ENCODE results near the gene ST8SIA6. TPM values are rescaled to one million over a fixed set of nuclear protein-coding genes. Genes with fewer than 3 reads are reported as not detected.
"Not testable (repeated sequence)": the region's sequence is repeated elsewhere in the genome, so short reads cannot be mapped to it uniquely, and the experiment has no call there.

ST8SIA6 gene
- total RNA-seq, 1 donor from 2014 or later = 0.52 TPM

DNA sequence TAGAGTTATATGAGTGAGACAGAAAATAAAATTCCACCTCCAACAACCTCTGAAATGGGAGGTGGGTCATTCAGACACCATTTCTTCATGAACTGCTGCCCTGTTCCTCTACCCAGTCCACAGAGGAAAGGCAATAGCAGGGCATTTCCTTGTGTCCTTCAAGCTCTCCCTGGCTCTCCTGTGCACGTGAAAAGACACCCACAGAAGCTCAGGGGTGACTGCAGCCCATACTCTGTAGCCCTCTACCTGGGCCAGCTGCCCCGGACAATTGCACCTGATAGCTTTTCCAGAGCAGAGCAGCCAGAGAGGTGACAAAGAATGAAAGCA, 10.0 kb downstream of the ST8SIA6 start:
- peaks cover under 1 to 9% (median 4%) of the 10 kb centered on the region in 3 donors for H3K27me3 ChIP-seq (ENCODE audit: control insufficient read depth in 3 of 3, insufficient read depth in 3 of 3, low read length in 3 of 3)
- H3K36me3 ChIP-seq (ENCODE audit: control insufficient read depth in 3 of 3, insufficient read depth in 3 of 3, low read length in 3 of 3) = no peaks in the 10 kb centered on the region
- H3K9me3 ChIP-seq (ENCODE audit: control insufficient read depth in 3 of 3, low read length in 3 of 3) = no peaks in the 10 kb centered on the region
- H3K9ac ChIP-seq (ENCODE audit: low read depth in 1 of 3, low read length in 3 of 3) = no peak overlapping the region
- peaks cover 0 to 2% (median 0%) of the 10 kb centered on the region in 3 donors for H3K4me1 ChIP-seq (ENCODE audit: control insufficient read depth in 3 of 3, insufficient read depth in 3 of 3, low read length in 3 of 3)
- no peak overlapping the region for H3K27ac ChIP-seq (ENCODE audit: low read depth, low read length)
- no peak overlapping the region for H3K4me3 ChIP-seq (ENCODE audit: low read length in 3 of 3)

DNA sequence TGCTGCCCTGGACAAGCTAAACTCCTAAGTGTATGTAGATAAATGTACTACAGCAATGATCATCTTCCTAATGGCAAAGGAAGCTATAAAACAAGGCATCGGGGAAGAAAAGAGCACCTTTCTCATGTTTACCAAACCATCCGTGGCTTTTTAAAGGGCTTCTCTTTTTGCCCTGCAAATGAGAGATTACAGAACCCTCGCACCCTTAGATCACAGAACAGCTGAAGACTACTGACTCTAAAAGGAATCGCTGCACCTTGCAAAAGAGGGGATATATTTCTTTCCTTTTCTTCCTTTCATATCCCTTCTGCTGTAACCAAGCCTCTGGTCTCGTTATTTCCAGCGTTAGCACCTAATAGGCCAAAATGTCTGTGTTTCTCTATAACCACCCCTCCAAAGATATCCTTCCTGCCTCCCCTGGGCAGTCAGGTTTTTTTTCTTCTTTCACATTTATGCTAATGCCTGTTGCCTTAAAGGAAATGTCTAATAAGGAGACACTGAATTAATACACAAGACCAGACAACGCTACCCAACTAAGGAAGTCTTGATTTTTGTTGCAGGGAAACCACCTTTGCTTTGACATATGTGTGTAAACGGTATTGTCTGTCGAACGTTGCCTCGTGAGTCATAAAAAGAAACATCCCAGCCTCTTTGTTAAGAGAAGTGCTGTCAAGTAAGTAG, 10.5 kb downstream of the ST8SIA6 start:
- Histone ChIP-seq H3K27me3 (ENCODE audit: control insufficient read depth in 3 of 3, insufficient read depth in 3 of 3, low read length in 3 of 3) (peaks cover 0 to 9% (median 4%) of the 10 kb centered on the region in 3 donors), H3K36me3 (ENCODE audit: control insufficient read depth in 3 of 3, insufficient read depth in 3 of 3, low read length in 3 of 3) (no peaks in the 10 kb centered on the region), H3K9ac (ENCODE audit: low read depth in 1 of 3, low read length in 3 of 3) (no peak overlapping the region), H3K9me3 (ENCODE audit: control insufficient read depth in 3 of 3, low read length in 3 of 3) (no peaks in the 10 kb centered on the region), H3K4me1 (ENCODE audit: control insufficient read depth in 3 of 3, insufficient read depth in 3 of 3, low read length in 3 of 3) (peaks cover 0 to 2% (median 0%) of the 10 kb centered on the region in 3 donors), H3K4me3 (ENCODE audit: low read length in 3 of 3) (no peak overlapping the region), H3K27ac (ENCODE audit: low read depth, low read length) (no peak overlapping the region)

DNA sequence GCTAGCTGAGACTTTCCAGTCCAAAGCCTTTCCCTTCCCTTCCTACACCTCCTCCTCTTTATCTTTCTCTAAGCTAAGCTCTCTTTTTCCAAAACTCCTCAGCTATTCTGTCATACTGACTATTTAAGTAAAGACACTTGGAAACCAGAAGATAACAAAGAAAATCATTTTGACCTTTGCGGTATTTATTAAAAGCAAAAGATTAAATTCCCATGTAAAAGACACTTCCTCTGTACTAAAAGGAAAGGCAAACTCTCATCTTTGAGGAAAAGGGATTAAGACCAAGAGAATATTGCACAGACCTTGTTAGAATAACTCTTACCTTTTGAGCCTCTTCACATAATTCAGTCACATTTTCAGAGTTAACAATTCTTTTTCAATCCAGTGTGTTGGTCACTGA, 15.8 kb downstream of the ST8SIA6 start:
- H3K27me3 ChIP-seq (ENCODE audit: control insufficient read depth in 3 of 3, insufficient read depth in 3 of 3, low read length in 3 of 3) = peaks cover 0 to 7% (median under 1%) of the 10 kb centered on the region in 3 donors
- no peak overlapping the region for H3K4me3 ChIP-seq (ENCODE audit: low read length in 3 of 3)
- no peak overlapping the region for H3K9ac ChIP-seq (ENCODE audit: low read depth in 1 of 3, low read length in 3 of 3)
- H3K36me3 ChIP-seq (ENCODE audit: control insufficient read depth in 3 of 3, insufficient read depth in 3 of 3, low read length in 3 of 3) = no peaks in the 10 kb centered on the region
- no peaks in the 10 kb centered on the region for H3K4me1 ChIP-seq (ENCODE audit: control insufficient read depth in 3 of 3, insufficient read depth in 3 of 3, low read length in 3 of 3)
- H3K9me3 ChIP-seq (ENCODE audit: control insufficient read depth in 3 of 3, low read length in 3 of 3) = no peaks in the 10 kb centered on the region
- H3K27ac ChIP-seq (ENCODE audit: low read depth, low read length) = no peak overlapping the region

DNA sequence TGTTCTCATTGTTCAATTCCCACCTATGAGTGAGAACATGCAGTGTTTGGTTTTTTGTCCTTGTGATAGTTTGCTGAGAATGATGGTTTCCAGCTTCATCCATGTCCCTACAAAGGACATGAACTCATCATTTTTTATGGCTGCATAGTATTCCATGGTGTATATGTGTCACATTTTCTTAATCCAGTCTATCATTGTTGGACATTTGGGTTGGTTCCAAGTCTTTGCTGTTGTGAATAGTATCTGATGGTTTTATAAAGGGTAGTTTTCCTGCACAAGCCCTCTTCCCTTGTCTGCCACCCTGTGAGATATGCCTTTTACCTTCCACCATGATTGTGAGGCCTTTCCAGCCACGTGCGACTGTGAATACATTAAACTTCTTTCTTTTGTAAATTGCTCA, 17.8 kb downstream of the ST8SIA6 start:
- H3K4me3 ChIP-seq (ENCODE audit: low read length in 3 of 3); H3K9me3 ChIP-seq (ENCODE audit: control insufficient read depth in 3 of 3, low read length in 3 of 3); H3K27ac ChIP-seq (ENCODE audit: low read depth, low read length): not testable (repeated sequence)

DNA sequence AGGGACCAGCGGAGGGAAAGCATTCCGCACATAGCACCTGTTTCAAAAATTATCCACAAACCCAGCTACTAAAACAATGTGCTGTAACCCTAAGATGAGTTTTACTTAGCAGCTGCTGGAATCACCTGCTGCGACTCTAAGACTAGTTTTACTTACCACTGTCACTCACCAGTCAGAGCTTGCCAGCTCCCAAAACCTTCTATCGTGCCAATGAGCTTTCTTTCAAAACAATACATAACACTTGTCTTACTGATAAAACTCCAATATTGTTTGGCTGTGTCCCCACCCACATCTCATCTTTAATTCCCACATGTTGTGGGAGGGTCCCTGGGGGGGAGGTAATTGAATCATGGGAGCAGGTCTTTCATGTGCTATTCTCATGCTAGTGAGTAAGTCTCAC, 18.4 kb downstream of the ST8SIA6 start:
- no peaks in the 10 kb centered on the region for H3K36me3 ChIP-seq (ENCODE audit: control insufficient read depth in 3 of 3, insufficient read depth in 3 of 3, low read length in 3 of 3)

More for the DNA sequence above, 17.8 kb downstream of the ST8SIA6 start:
- peaks cover 0 to 16% (median 3%) of the 10 kb centered on the region in 3 donors for H3K27me3 ChIP-seq (ENCODE audit: control insufficient read depth in 3 of 3, insufficient read depth in 3 of 3, low read length in 3 of 3)
- H3K36me3 ChIP-seq (ENCODE audit: control insufficient read depth in 3 of 3, insufficient read depth in 3 of 3, low read length in 3 of 3); H3K4me1 ChIP-seq (ENCODE audit: control insufficient read depth in 3 of 3, insufficient read depth in 3 of 3, low read length in 3 of 3); H3K9ac ChIP-seq (ENCODE audit: low read depth in 1 of 3, low read length in 3 of 3): not testable (repeated sequence)

DNA sequence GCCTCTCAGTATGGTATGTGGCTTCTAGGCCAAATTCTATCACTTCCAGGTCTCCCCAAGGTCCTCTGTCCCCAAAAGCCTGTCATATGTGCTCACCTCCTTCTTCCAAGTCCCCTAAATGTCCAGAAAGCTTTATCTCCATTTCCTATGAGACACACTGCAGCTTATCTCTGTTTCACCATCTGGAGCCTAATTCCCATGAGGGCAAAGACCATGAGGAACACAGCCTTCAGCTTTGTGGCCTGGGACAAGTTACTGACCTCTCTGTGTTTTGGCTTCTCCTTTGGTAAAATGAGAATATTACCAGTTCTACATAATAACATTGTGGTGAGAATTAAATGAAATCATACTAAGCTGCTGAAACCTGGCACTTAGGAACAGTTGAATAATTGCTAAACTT, 19.2 kb downstream of the ST8SIA6 start:
- Histone ChIP-seq H3K36me3 (ENCODE audit: control insufficient read depth in 3 of 3, insufficient read depth in 3 of 3, low read length in 3 of 3) (no peaks in the 10 kb centered on the region), H3K4me1 (ENCODE audit: control insufficient read depth in 3 of 3, insufficient read depth in 3 of 3, low read length in 3 of 3) (no peaks in the 10 kb centered on the region), H3K4me3 (ENCODE audit: low read length in 3 of 3) (no peak overlapping the region), H3K9me3 (ENCODE audit: control insufficient read depth in 3 of 3, low read length in 3 of 3) (no peaks in the 10 kb centered on the region), H3K27ac (ENCODE audit: low read depth, low read length) (no peak overlapping the region), H3K9ac (ENCODE audit: low read depth in 1 of 3, low read length in 3 of 3) (no peak overlapping the region), H3K27me3 (ENCODE audit: control insufficient read depth in 3 of 3, insufficient read depth in 3 of 3, low read length in 3 of 3) (peaks cover 0 to 16% (median 3%) of the 10 kb centered on the region in 3 donors)

More for the DNA sequence above, 18.4 kb downstream of the ST8SIA6 start:
- Histone ChIP-seq H3K27ac (ENCODE audit: low read depth, low read length) (no peak overlapping the region), H3K9me3 (ENCODE audit: control insufficient read depth in 3 of 3, low read length in 3 of 3) (no peaks in the 10 kb centered on the region), H3K27me3 (ENCODE audit: control insufficient read depth in 3 of 3, insufficient read depth in 3 of 3, low read length in 3 of 3) (peaks cover 0 to 16% (median 3%) of the 10 kb centered on the region in 3 donors), H3K9ac (ENCODE audit: low read depth in 1 of 3, low read length in 3 of 3) (no peak overlapping the region), H3K4me1 (ENCODE audit: control insufficient read depth in 3 of 3, insufficient read depth in 3 of 3, low read length in 3 of 3) (no peaks in the 10 kb centered on the region), H3K4me3 (ENCODE audit: low read length in 3 of 3) (no peak overlapping the region)

DNA sequence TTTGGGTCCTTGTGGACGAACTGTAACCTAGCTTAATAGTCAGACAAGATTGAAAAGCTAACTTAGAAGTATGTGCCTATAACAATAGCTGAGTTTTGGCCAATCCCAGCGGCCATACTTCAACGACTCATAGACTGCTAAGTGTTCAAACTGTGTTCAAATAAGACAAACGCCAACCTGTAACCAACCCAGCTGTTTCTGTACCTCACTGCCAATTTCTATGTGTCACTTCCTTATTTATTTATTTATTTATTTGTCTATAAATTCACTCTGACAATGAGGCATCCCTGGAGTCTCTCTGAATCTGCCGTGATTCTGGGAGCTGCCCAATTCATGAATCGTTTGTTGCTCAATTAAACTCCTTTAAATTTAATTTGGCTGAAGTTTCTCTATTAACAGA, 21.7 kb downstream of the ST8SIA6 start:
- Histone ChIP-seq H3K4me3 (ENCODE audit: low read length in 3 of 3) (no peak overlapping the region), H3K27me3 (ENCODE audit: control insufficient read depth in 3 of 3, insufficient read depth in 3 of 3, low read length in 3 of 3) (peaks cover 4 to 14% (median 7%) of the 10 kb centered on the region in 3 donors), H3K4me1 (ENCODE audit: control insufficient read depth in 3 of 3, insufficient read depth in 3 of 3, low read length in 3 of 3) (no peaks in the 10 kb centered on the region), H3K36me3 (ENCODE audit: control insufficient read depth in 3 of 3, insufficient read depth in 3 of 3, low read length in 3 of 3) (no peaks in the 10 kb centered on the region), H3K9ac (ENCODE audit: low read depth in 1 of 3, low read length in 3 of 3) (no peak overlapping the region), H3K9me3 (ENCODE audit: control insufficient read depth in 3 of 3, low read length in 3 of 3) (no peaks in the 10 kb centered on the region), H3K27ac (ENCODE audit: low read depth, low read length) (no peak overlapping the region)

DNA sequence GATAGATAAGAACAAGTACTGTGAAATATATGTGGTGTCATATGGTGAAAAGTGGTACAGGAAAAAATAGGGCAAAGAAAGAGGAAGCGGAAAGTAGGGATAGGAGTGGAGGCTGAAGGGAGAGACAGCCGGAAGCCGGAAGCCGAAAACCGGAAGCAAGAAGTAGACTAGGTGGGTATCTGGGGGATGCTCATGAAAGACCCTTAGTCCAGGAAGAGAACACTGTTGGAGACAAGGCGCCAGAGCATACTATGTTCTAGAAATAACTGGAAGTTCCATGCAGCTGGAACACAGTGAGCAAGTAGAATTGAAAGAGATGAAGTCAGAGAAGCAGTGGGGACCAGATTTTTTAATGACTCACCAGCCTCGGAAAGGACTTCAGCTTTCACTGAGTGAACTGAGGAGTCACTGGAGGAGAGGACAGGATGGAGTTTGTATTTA, 22.5 kb downstream of the ST8SIA6 start:
- H3K4me3 ChIP-seq (ENCODE audit: low read length in 3 of 3) = no peak overlapping the region
- no peak overlapping the region for H3K9ac ChIP-seq (ENCODE audit: low read depth in 1 of 3, low read length in 3 of 3)
- H3K27me3 ChIP-seq (ENCODE audit: control insufficient read depth in 3 of 3, insufficient read depth in 3 of 3, low read length in 3 of 3) = peaks cover 4 to 18% (median 9%) of the 10 kb centered on the region in 3 donors
- no peaks in the 10 kb centered on the region for H3K9me3 ChIP-seq (ENCODE audit: control insufficient read depth in 3 of 3, low read length in 3 of 3)
- no peaks in the 10 kb centered on the region for H3K4me1 ChIP-seq (ENCODE audit: control insufficient read depth in 3 of 3, insufficient read depth in 3 of 3, low read length in 3 of 3)
- no peak overlapping the region for H3K27ac ChIP-seq (ENCODE audit: low read depth, low read length)
- no peaks in the 10 kb centered on the region for H3K36me3 ChIP-seq (ENCODE audit: control insufficient read depth in 3 of 3, insufficient read depth in 3 of 3, low read length in 3 of 3)

DNA sequence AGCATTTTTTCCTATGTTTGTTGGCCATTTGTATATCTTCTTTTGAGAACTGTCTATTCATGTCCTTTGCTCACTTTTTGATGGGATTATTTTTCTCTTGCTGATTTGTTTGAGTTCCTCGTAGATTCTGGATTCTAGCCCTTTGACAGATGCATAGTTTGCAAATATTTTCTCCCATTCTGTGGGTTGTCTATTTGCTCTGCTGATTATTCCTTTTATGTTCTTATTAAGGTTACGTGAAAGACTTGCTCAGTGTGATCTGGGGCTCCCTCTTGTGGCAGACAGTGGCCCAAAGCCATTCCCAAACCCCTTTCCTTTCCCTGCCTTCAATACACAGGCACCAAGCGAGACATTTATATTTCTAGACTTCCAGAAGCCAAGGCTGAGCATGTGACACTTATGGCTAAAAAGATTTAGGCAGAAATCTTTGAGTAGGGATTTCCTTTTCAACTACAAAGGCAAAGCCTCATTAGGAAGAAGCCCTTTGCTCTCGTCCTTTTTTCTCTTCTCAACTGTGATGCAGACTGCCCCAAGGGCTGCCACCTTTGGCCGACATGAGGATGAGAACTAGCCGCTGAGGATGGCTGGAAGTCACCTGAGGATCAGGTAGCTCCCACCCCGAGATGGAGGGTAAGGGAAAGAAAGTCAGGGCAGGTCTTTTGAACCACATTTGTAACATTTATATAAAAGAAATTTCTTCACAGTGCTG, 23.6 kb downstream of the ST8SIA6 start:
- peaks cover 4 to 18% (median 9%) of the 10 kb centered on the region in 3 donors for H3K27me3 ChIP-seq (ENCODE audit: control insufficient read depth in 3 of 3, insufficient read depth in 3 of 3, low read length in 3 of 3)
- peaks cover 0 to 2% (median 0%) of the 10 kb centered on the region in 3 donors for H3K9me3 ChIP-seq (ENCODE audit: control insufficient read depth in 3 of 3, low read length in 3 of 3)
- H3K4me3 ChIP-seq (ENCODE audit: low read length in 3 of 3) = no peak overlapping the region
- no peak overlapping the region for H3K27ac ChIP-seq (ENCODE audit: low read depth, low read length)
- H3K9ac ChIP-seq (ENCODE audit: low read depth in 1 of 3, low read length in 3 of 3) = no peak overlapping the region
- H3K4me1 ChIP-seq (ENCODE audit: control insufficient read depth in 3 of 3, insufficient read depth in 3 of 3, low read length in 3 of 3) = no peaks in the 10 kb centered on the region
- no peaks in the 10 kb centered on the region for H3K36me3 ChIP-seq (ENCODE audit: control insufficient read depth in 3 of 3, insufficient read depth in 3 of 3, low read length in 3 of 3)

DNA sequence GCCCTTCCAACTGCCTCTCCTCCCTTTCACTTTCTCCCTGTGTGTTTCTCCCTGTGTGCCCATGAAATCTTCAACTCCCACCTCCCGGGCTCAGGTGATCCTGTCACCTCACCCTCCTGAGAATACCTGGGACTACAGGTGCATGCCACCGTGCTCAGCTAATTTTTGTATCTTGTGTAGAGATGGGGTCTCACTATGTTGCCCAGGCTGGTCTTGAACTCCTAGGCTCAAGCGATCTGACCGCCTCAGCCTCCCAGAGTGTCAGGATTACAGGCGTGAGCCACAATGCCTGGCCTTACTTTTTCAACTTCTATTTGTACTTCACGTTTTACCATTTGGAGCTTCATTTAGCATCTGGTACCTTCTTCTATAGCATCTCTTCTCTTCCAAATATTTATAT, 24.9 kb downstream of the ST8SIA6 start:
- Histone ChIP-seq H3K27me3 (ENCODE audit: control insufficient read depth in 3 of 3, insufficient read depth in 3 of 3, low read length in 3 of 3) (peaks cover 4 to 18% (median 9%) of the 10 kb centered on the region in 3 donors), H3K4me3 (ENCODE audit: low read length in 3 of 3) (no peak overlapping the region), H3K9ac (ENCODE audit: low read depth in 1 of 3, low read length in 3 of 3) (no peak overlapping the region), H3K27ac (ENCODE audit: low read depth, low read length) (no peak overlapping the region), H3K4me1 (ENCODE audit: control insufficient read depth in 3 of 3, insufficient read depth in 3 of 3, low read length in 3 of 3) (no peaks in the 10 kb centered on the region), H3K36me3 (ENCODE audit: control insufficient read depth in 3 of 3, insufficient read depth in 3 of 3, low read length in 3 of 3) (no peaks in the 10 kb centered on the region), H3K9me3 (ENCODE audit: control insufficient read depth in 3 of 3, low read length in 3 of 3) (peaks cover 0 to 2% (median 0%) of the 10 kb centered on the region in 3 donors)

Data from skeletal muscle tissue (tissue), 4 donors.